Amniotic stem cell (primary cell): ENCODE results near the gene KCNE3.
"Not testable (repeated sequence)": the region's sequence is repeated elsewhere in the genome, so short reads cannot be mapped to it uniquely, and the experiment has no call there.

Experiments
- DNase-seq: peaks from one replicate; lab custom pipeline; 2025; lab: John Stamatoyannopoulos, UW

KCNE3 gene

GRCh38 chr11:74443071-74443864 is 24.1 kb downstream of the KCNE3 start:
- DNase-seq, result no peak

- no peak for DNase-seq
Measured at GRCh38 chr11:74442636-74443035, 24.7 kb downstream of the KCNE3 start.

- DNase-seq, result no peak
Measured at GRCh38 chr11:74438681-74439080, 28.7 kb downstream of the KCNE3 start.

- DNase-seq, result no peak
Measured at GRCh38 chr11:74437441-74438042, 29.8 kb downstream of the KCNE3 start.

- DNase-seq, result no peak
Measured at GRCh38 chr11:74434528-74434927, 32.8 kb downstream of the KCNE3 start.

GRCh38 chr11:74429205-74429604 is 38.1 kb downstream of the KCNE3 start:
- no peak for DNase-seq

GRCh38 chr11:74427384-74427886 is 39.9 kb downstream of the KCNE3 start:
- no peak for DNase-seq

GRCh38 chr11:74425100-74425499 is 42.2 kb downstream of the KCNE3 start:
- DNase-seq, result no peak

- no peak for DNase-seq
Measured at GRCh38 chr11:74418509-74418895, 48.8 kb downstream of the KCNE3 start.

GRCh38 chr11:74417860-74418508 is 49.4 kb downstream of the KCNE3 start:
- no peak for DNase-seq

- no peak for DNase-seq
Measured at GRCh38 chr11:74417379-74417804, 50.0 kb downstream of the KCNE3 start.

- DNase-seq, result not testable (repeated sequence)
Measured at GRCh38 chr11:74416974-74417373, 50.4 kb downstream of the KCNE3 start.

GRCh38 chr11:74412733-74413359 is 54.5 kb downstream of the KCNE3 start:
- no peak for DNase-seq

- DNase-seq, result no peak
Measured at GRCh38 chr11:74412321-74412720, 55.0 kb downstream of the KCNE3 start.

GRCh38 chr11:74409633-74410032 is 57.7 kb downstream of the KCNE3 start:
- DNase-seq, result no peak
